Mesothelial cell of epicardium (in vitro differentiated cells): ENCODE measurements around the gene SERTM1. TPM values are rescaled to one million over a fixed set of nuclear protein-coding genes. Genes with fewer than 3 reads are reported as not detected.

ENCODE experiments used
- DNase-seq, 2 experiments: peaks; one replicate each; pipeline ENCODE4 v3.0.0; 2021; ENCODE audit warnings: low spot score in 2 of 2; ENCODE audit not compliant: unreplicated experiment in 2 of 2
- H3K27ac Mint-ChIP-seq: 2 replicates; pipeline ENCODE4 v1.8.0; 2021; ENCODE audit warnings: mixed read lengths
- H3K27me3 Mint-ChIP-seq: 2 replicates; pipeline ENCODE4 v1.8.0; 2021; ENCODE audit warnings: low read depth, mixed read lengths
- H3K36me3 Mint-ChIP-seq: 2 replicates; pipeline ENCODE4 v1.8.0; 2021; ENCODE audit warnings: mixed read lengths
- H3K4me1 Mint-ChIP-seq: 2 replicates; pipeline ENCODE4 v1.8.0; 2021; ENCODE audit warnings: mixed read lengths
- H3K4me3 Mint-ChIP-seq: 2 replicates; pipeline ENCODE4 v1.8.0; 2021; ENCODE audit warnings: mild to moderate bottlenecking, moderate library complexity, mixed read lengths
- H3K9me3 Mint-ChIP-seq: 2 replicates; pipeline ENCODE4 v1.8.0; 2021; ENCODE audit warnings: mixed read lengths
- CTCF ChIP-seq: fragments of 200-600 bp; sonication (generic); IDR thresholded peaks from one replicate; pipeline ENCODE4 v1.5.0; 2021; ENCODE audit warnings: antibody characterized with exemption; ENCODE audit not compliant: unreplicated experiment
- total RNA-seq: library from RNA; stranded (reverse); gene quantifications from 3 replicates; pipeline ENCODE4 v1.2.1, GENCODE V29; 2021

SERTM1 gene
- total RNA-seq, 1 donor from 2014 or later, result 2.6 TPM

- H3K27me3 Mint-ChIP-seq, result peaks cover 83% of the 10 kb centered on the region
- H3K9me3 Mint-ChIP-seq, result peaks cover 4% of the 10 kb centered on the region
- no peaks in the 10 kb centered on the region for H3K36me3 Mint-ChIP-seq
- DNase-seq, result no peak
- H3K4me3 Mint-ChIP-seq, result peak overlapping the region; percentile 82
- peaks cover 14% of the 10 kb centered on the region for H3K4me1 Mint-ChIP-seq
- H3K27ac Mint-ChIP-seq, result peak overlapping the region; percentile 7
- TF ChIP-seq CTCF, result no peak
These were observed 755 bp downstream of the SERTM1 start for GRCh38 chr13:36674337-36675212.

GRCh38 chr13:36675213-36675536 lies 1.4 kb downstream of the SERTM1 start:
- H3K27me3 Mint-ChIP-seq, result peaks cover 80% of the 10 kb centered on the region
- H3K27ac Mint-ChIP-seq, result no peak overlapping the region
- peak overlapping the region; percentile 82 for H3K4me3 Mint-ChIP-seq
- H3K36me3 Mint-ChIP-seq, result no peaks in the 10 kb centered on the region
- H3K4me1 Mint-ChIP-seq, result peaks cover 14% of the 10 kb centered on the region
- TF ChIP-seq CTCF, result no peak
- DNase-seq, result no peak
- H3K9me3 Mint-ChIP-seq, result no peaks in the 10 kb centered on the region

- H3K4me1 Mint-ChIP-seq, result peaks cover 28% of the 10 kb centered on the region
- H3K9me3 Mint-ChIP-seq, result peaks cover 4% of the 10 kb centered on the region
- peak overlapping the region; percentile 26 for H3K27ac Mint-ChIP-seq
- no peaks in the 10 kb centered on the region for H3K36me3 Mint-ChIP-seq
- H3K27me3 Mint-ChIP-seq, result peaks cover 36% of the 10 kb centered on the region
- no peak for TF ChIP-seq CTCF
- DNase-seq, result no peak
- no peak overlapping the region for H3K4me3 Mint-ChIP-seq
These were observed 7.1 kb downstream of the SERTM1 start for GRCh38 chr13:36680913-36681312.

GRCh38 chr13:36681894-36682624 lies 8.2 kb downstream of the SERTM1 start:
- peaks cover 27% of the 10 kb centered on the region for H3K27me3 Mint-ChIP-seq
- H3K4me3 Mint-ChIP-seq, result no peak overlapping the region
- H3K36me3 Mint-ChIP-seq, result no peaks in the 10 kb centered on the region
- H3K27ac Mint-ChIP-seq, result peak overlapping the region; percentile 26
- DNase-seq, result no peak
- no peak for TF ChIP-seq CTCF
- H3K9me3 Mint-ChIP-seq, result peaks cover 4% of the 10 kb centered on the region
- peaks cover 26% of the 10 kb centered on the region for H3K4me1 Mint-ChIP-seq

- Mint-ChIP-seq H3K4me3 (no peak overlapping the region), H3K27ac (no peak overlapping the region), H3K27me3 (peaks cover 14% of the 10 kb centered on the region), H3K36me3 (no peaks in the 10 kb centered on the region), H3K4me1 (peaks cover 26% of the 10 kb centered on the region), H3K9me3 (peaks cover 4% of the 10 kb centered on the region)
- no peak for DNase-seq
- TF ChIP-seq CTCF, result no peak
These were observed 9.9 kb downstream of the SERTM1 start for GRCh38 chr13:36683701-36684100.
